Measurements from ENCODE around the gene ATXN1. TPM values are rescaled to one million over a fixed set of nuclear protein-coding genes. Genes with fewer than 3 reads are reported as not detected.

Gene ATXN1
- total RNA-seq, 1 experiment from 2014 or later = 27.0 TPM

DNA sequence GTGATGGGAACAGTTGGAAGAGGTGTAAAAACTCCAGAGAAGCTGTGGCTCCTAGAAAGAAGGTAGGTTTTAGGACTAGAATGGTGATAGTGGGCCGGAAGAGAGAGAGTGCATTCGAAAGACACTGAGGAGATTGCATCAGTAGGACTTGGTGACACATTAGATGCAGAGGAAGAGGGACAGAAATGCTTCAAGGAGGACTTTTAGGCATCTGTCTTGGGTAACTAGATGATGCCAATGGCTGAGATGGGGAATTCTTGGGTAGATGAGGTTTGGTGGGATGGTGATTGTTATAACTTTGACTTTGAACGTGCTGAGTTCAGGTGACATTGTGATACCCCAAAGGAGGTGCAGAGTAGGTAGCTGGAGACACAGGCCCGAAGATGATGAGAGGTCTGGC lies 326.4 kb downstream of the ATXN1 start:
- BruUV-seq (replicated peaks) = no TSS peak
- no peak overlapping the region for H3K9ac ChIP-seq (ENCODE audit: low read length)
- ChIA-PET CTCF (no interaction called here), POLR2A (ENCODE audit: unreplicated experiment) (no interaction called here)
- H3F3A ChIP-seq (ENCODE audit: low read length, unreplicated experiment) = no peaks in the 10 kb centered on the region
- peaks cover 11% of the 10 kb centered on the region for H3K4me1 ChIP-seq (ENCODE audit: insufficient read depth, low read length)
- no peak overlapping the region for H3K4me2 ChIP-seq (ENCODE audit: low read length)
- no peak for TF ChIP-seq EZH2phosphoT487 (IDR thresholded peaks at IDR 0.05; ENCODE audit: borderline replicate concordance, low read length)
- no peak for TF ChIP-seq CTCF (conservative IDR thresholded peaks at IDR 0.05; ENCODE audit: low read depth, low read length)
- TF ChIP-seq EZH2 (IDR thresholded peaks at IDR 0.05; ENCODE audit: low read length, unreplicated experiment) = no peak
- no peaks in the 10 kb centered on the region for H3K27me3 ChIP-seq (ENCODE audit: low read length)
- H4K20me1 ChIP-seq (ENCODE audit: low read length) = no peaks in the 10 kb centered on the region
- H3K27ac ChIP-seq (ENCODE audit: low read length) = no peak overlapping the region
- no peaks in the 10 kb centered on the region for H3K9me3 ChIP-seq (ENCODE audit: low read length)
- H2AFZ ChIP-seq (ENCODE audit: low read length) = no peak overlapping the region
- DNase-seq = no peak
- H3K9me2 ChIP-seq (replicated peaks; ENCODE audit: low read length) = no peaks in the 10 kb centered on the region
- intact Hi-C loops (cut with micrococcal nuclease) = loop anchor here (10.0 kb wide), 1 partner anchor 140 kb away; no protein-coding TSS in a partner anchor
- H3K36me3 ChIP-seq (ENCODE audit: low read depth, low read length) = no peaks in the 10 kb centered on the region
- ATAC-seq = no peak
- no peak overlapping the region for H3K4me3 ChIP-seq (ENCODE audit: low read length)
- no peaks in the 10 kb centered on the region for H3K79me2 ChIP-seq (ENCODE audit: low read length)

DNA sequence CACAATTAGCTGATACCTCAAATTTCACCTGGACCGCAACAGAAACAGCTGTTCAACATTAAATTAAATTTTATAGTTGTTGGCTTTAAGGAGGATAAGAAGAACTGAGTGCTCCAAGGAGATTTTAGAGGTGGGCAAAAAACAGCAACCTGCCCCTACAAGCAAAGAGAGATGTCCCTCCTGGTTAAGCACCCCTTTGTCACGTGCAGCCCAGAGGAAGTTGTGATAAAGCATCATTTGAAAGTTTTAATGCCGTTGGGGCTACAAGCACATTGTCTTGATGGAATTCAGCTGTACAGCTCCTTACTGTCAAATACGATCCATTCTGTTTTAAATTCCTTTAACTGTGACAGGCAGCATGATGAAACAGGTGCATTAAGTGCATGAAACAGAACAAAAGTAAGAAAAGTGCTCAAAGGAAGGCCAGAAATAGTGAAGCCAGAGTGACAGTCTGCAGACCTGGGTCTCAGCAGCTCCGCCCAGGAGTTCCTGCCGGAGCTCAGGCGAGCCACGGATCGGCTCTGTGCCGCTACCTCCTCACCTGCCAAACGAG lies 327.8 kb downstream of the ATXN1 start:
- Histone ChIP-seq H2AFZ (ENCODE audit: low read length) (no peak overlapping the region), H3K9me2 (replicated peaks; ENCODE audit: low read length) (no peaks in the 10 kb centered on the region), H3K9ac (ENCODE audit: low read length) (no peak overlapping the region), H3K79me2 (ENCODE audit: low read length) (no peaks in the 10 kb centered on the region), H3K4me1 (ENCODE audit: insufficient read depth, low read length) (peaks cover 6% of the 10 kb centered on the region; the same call in 1 of the 2 replicates), H3F3A (ENCODE audit: low read length, unreplicated experiment) (no peaks in the 10 kb centered on the region), H4K20me1 (ENCODE audit: low read length) (no peaks in the 10 kb centered on the region), H3K27me3 (ENCODE audit: low read length) (no peaks in the 10 kb centered on the region), H3K4me2 (ENCODE audit: low read length) (no peak overlapping the region), H3K36me3 (ENCODE audit: low read depth, low read length) (no peaks in the 10 kb centered on the region), H3K4me3 (ENCODE audit: low read length) (no peak overlapping the region), H3K9me3 (ENCODE audit: low read length) (no peaks in the 10 kb centered on the region), H3K27ac (ENCODE audit: low read length) (no peak overlapping the region)
- no peak for DNase-seq
- BruUV-seq (replicated peaks) = no TSS peak
- ChIA-PET CTCF (interaction anchor here (0.6 kb wide), 1 partner anchor 387 kb away, joined by 5 read pairs; no protein-coding TSS in a partner anchor), POLR2A (ENCODE audit: unreplicated experiment) (interaction anchor here (0.7 kb wide), 1 partner anchor 113 kb away, joined by 3 read pairs; no protein-coding TSS in a partner anchor)
- ATAC-seq = no peak
- intact Hi-C loops (cut with micrococcal nuclease) = loop anchor here (10.0 kb wide), 1 partner anchor 141 kb away; no protein-coding TSS in a partner anchor
- TF ChIP-seq EZH2 (IDR thresholded peaks at IDR 0.05; ENCODE audit: low read length, unreplicated experiment) (no peak), EZH2phosphoT487 (IDR thresholded peaks at IDR 0.05; ENCODE audit: borderline replicate concordance, low read length) (no peak), CTCF (conservative IDR thresholded peaks at IDR 0.05; ENCODE audit: low read depth, low read length) (no peak)

All from PC-3 (cell line).